ENCODE results near the gene CHML.

- TF ChIP-seq EZH2 (IDR thresholded peaks at IDR 0.05; ENCODE audit: borderline replicate concordance, low read length) (no peak), CTCF (IDR thresholded peaks at IDR 0.05; ENCODE audit: low read length) (no peak)
Observed at GRCh38 chr1:241677201-241677600, 37.0 kb upstream of the CHML start.
